OCI-LY7 (cell line): ENCODE results near the gene RAB11B.
"Not testable (repeated sequence)": the region's sequence is repeated elsewhere in the genome, so short reads cannot be mapped to it uniquely, and the experiment has no call there.

ENCODE experiments used
- EZH2phosphoT487 ChIP-seq: fragments of 200-600 bp; sonication (generic); IDR thresholded peaks from 2 replicates; pipeline ENCODE4 v1.6.1; 2018; ENCODE audit warnings: low read depth, borderline replicate concordance, mild to moderate bottlenecking, mixed run types, antibody characterized with exemption, low read length, moderate library complexity, mixed read lengths
- TF ChIP-seq, protein P1 (sequence below): fragments of 200-600 bp; sonication (generic); conservative IDR thresholded peaks from 2 replicates; pipeline ENCODE4 v1.5.1; 2014; ENCODE audit warnings: mild to moderate bottlenecking, antibody characterized with exemption, low read length, moderate library complexity, mixed read lengths

GRCh38 chr19:8385103-8385502, 5.1 kb upstream of the RAB11B start:
- TF ChIP-seq, protein P1, sequence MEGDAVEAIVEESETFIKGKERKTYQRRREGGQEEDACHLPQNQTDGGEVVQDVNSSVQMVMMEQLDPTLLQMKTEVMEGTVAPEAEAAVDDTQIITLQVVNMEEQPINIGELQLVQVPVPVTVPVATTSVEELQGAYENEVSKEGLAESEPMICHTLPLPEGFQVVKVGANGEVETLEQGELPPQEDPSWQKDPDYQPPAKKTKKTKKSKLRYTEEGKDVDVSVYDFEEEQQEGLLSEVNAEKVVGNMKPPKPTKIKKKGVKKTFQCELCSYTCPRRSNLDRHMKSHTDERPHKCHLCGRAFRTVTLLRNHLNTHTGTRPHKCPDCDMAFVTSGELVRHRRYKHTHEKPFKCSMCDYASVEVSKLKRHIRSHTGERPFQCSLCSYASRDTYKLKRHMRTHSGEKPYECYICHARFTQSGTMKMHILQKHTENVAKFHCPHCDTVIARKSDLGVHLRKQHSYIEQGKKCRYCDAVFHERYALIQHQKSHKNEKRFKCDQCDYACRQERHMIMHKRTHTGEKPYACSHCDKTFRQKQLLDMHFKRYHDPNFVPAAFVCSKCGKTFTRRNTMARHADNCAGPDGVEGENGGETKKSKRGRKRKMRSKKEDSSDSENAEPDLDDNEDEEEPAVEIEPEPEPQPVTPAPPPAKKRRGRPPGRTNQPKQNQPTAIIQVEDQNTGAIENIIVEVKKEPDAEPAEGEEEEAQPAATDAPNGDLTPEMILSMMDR: not testable (repeated sequence)
- not testable (repeated sequence) for TF ChIP-seq EZH2phosphoT487
